ENCODE data around the gene CELA2A.
"Not testable (repeated sequence)": the region's sequence is repeated elsewhere in the genome, so short reads cannot be mapped to it uniquely, and the experiment has no call there.

Gene CELA2A

DNA sequence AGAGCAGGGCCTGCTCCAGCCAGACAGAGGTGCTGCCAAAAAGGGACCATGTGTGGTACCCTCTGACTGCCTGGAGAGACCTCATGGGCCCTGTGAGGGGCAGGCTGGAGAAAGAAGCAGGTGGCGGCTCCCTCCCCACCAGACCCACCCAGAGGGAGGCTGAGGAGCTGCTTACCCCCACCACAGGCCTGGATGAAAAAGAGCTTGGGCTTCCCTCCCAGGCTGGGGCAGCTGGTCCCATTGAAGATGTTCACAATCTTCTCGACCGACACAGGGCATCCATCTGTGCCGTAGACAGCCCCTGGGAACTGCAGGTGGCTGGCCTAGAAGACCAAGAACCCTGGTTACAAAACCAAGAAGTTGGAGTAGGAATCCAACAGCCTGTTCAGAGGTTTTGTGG is 47.9 kb downstream of the CELA2A start:
- DNase-seq = no peak

DNA sequence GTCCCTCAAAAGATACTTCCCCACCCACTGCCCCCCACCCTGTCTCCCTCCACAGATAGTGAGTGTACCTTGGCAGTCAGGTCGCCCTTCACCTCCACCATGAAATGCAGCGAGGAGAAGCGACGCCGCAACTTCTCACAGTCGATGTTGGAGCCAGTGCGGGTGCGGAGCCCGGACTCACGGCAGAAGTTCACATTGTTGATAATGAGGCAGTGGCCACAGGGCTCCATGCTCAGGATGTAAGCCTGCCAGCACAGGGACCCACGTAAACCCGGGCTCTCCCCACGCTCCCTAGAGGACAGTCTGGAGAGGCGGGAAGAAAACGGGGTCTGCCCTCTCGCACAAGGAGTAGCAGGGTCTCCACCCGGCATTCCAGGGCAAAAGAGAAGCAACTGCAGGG is 50.3 kb downstream of the CELA2A start:
- no peak for DNase-seq

GRCh38 chr1:15507278-15507677 is 50.7 kb downstream of the CELA2A start:
- no peak for DNase-seq

DNA sequence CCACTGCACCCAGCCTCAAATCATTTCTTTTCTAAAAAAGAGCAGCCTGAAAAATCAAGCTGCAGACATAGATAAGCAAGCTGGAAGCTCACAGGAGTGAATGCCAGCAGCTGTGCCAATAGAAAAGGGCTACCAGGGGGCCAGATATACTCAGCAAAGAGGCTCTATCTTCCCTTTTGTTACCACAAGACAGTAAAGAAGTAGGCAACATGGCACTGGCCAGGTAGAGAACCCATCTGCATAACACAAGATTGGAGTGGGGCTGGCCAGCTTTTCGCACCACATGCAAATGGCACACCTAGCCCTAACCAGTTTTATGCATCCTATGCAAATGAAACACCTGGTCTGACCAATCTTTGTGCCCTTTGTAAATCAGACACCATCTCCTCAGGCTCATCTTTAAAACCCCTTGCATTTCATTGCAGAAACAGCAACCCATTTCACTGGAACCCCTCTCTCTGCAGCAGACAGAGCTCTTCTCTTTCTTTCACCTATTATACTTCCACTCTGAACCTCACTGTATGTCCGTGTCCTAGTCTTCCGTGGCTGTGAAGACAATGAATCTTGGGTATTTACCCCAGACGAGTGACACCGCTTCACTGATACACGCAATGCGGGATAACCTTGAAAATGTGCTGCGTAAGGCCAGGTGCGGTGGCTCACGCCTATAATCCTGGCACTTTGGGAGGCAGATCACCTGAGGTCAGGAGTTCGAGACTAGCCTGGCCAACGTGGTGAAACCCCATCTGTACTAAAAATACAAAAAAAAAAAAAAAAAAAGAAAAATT is 52.4 kb downstream of the CELA2A start:
- DNase-seq = no peak

DNA sequence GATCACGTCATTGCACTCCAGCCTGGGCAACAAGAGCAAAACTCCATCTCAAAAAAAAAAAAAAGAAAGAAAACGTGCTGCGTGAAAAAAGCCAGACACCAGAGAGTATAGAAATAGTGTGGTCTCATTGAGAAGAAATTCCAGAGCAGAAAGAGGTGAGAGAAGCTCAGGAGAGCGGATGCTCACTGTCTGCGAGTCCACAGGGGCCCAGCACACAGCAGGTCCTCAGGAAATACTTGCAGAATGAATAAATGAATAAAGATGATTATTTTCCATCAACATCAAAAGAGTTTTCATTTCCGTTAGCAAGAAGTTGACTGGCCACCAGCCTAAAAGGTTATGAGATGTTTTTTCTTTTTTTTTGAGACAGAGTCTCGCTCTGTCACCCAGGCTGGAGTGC is 53.1 kb downstream of the CELA2A start:
- no peak for DNase-seq

GRCh38 chr1:15510611-15511405 is 54.3 kb downstream of the CELA2A start:
- no peak for DNase-seq

DNA sequence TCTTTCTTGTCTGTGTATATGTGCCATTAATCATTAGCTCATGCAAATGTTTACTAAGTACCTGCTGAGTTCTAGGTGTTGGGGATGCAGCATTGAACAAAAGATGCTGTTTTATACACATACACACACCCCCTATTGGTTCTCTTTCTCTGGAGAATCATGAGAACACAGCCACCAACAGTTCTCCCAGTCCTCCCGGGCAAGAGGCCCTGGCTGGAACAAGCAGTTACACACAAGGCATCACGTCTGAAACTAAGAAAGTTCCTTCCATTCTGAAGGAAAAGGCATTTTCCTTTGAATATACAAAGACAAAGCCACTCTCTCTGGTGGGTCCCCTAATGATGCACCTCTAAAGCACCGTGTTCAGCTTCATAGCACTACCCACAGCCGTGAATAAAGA is 56.7 kb downstream of the CELA2A start:
- DNase-seq = no peak

- DNase-seq = no peak
Observed at GRCh38 chr1:15513919-15514318, 57.4 kb downstream of the CELA2A start.

- not testable (repeated sequence) for DNase-seq
Observed at GRCh38 chr1:15514557-15514956, 58.0 kb downstream of the CELA2A start.

- no peak for DNase-seq
Observed at GRCh38 chr1:15515022-15515663, 58.6 kb downstream of the CELA2A start.

- DNase-seq = no peak
Observed at GRCh38 chr1:15519625-15520024, 63.1 kb downstream of the CELA2A start.

- DNase-seq = not testable (repeated sequence)
Observed at GRCh38 chr1:15521206-15521906, 64.8 kb downstream of the CELA2A start.
